HEK293 (cell line): Measurements from ENCODE around the gene ANKRD65.

Experiments used
- RBAK ChIP-seq: fragments of 450-650 bp; formaldehyde crosslinking; IDR thresholded peaks from 2 replicates; pipeline ENCODE4 v1.5.1; 2016; ENCODE audit warnings: missing biosample characterization, missing genetic modification characterization
- SP3 ChIP-seq: fragments of 450-650 bp; formaldehyde crosslinking; IDR thresholded peaks from 2 replicates; pipeline ENCODE4 v1.5.1; 2016; ENCODE audit warnings: missing biosample characterization, missing genetic modification characterization
- WT1 ChIP-seq: fragments of 450-650 bp; formaldehyde crosslinking; IDR thresholded peaks from 2 replicates; pipeline ENCODE4 v1.5.1; 2016; ENCODE audit warnings: missing biosample characterization, missing genetic modification characterization
- ZNF114 ChIP-seq: fragments of 450-650 bp; formaldehyde crosslinking; IDR thresholded peaks from 2 replicates; pipeline ENCODE4 v1.5.0; 2017; ENCODE audit warnings: missing biosample characterization, missing genetic modification characterization
- ZNF274 ChIP-seq, 2 experiments: fragments of 200-500 bp in 1 of 2; fragments of 450-650 bp in 1 of 2; sonication (Bioruptor generic) in 1 of 2; formaldehyde crosslinking in 1 of 2; IDR thresholded peaks; 2 replicates each; pipeline versions ENCODE4 v1.5.1 to v1.6.1; 2014 to 2016; ENCODE audit warnings: borderline replicate concordance in 1 of 2, inconsistent platforms in 1 of 2, low read length in 1 of 2, missing biosample characterization in 1 of 2, missing genetic modification characterization in 1 of 2
- ZNF37A ChIP-seq: fragments of 450-650 bp; IDR thresholded peaks from 2 replicates; pipeline ENCODE4 v1.5.1; 2018; ENCODE audit warnings: missing biosample characterization, missing genetic modification characterization
- ZNF610 ChIP-seq: fragments of 450-650 bp; formaldehyde crosslinking; IDR thresholded peaks from 2 replicates; pipeline ENCODE4 v1.5.1; 2016; ENCODE audit warnings: missing biosample characterization, missing genetic modification characterization, borderline replicate concordance
- ZNF776 ChIP-seq: fragments of 450-650 bp; formaldehyde crosslinking; IDR thresholded peaks from 2 replicates; pipeline ENCODE4 v1.5.0; 2017; ENCODE audit warnings: missing biosample characterization, missing genetic modification characterization, borderline replicate concordance
- ZNF830 ChIP-seq: fragments of 450-650 bp; IDR thresholded peaks from 2 replicates; pipeline ENCODE4 v1.5.0; 2018; ENCODE audit warnings: missing biosample characterization, missing genetic modification characterization, low read depth, mild to moderate bottlenecking, moderate library complexity
- TF ChIP-seq, protein P1 (sequence below): fragments of 450-650 bp; formaldehyde crosslinking; IDR thresholded peaks from 2 replicates; pipeline ENCODE4 v1.5.1; 2016; ENCODE audit warnings: missing biosample characterization, missing genetic modification characterization
- TF ChIP-seq, protein P2 (sequence below): fragments of 450-650 bp; formaldehyde crosslinking; IDR thresholded peaks from 2 replicates; pipeline ENCODE4 v1.5.1; 2016; ENCODE audit warnings: missing biosample characterization, missing genetic modification characterization
- TF ChIP-seq, protein P3 (sequence below): fragments of 450-650 bp; formaldehyde crosslinking; IDR thresholded peaks from 2 replicates; pipeline ENCODE4 v1.5.1; 2016; ENCODE audit warnings: missing biosample characterization, missing genetic modification characterization

DNA sequence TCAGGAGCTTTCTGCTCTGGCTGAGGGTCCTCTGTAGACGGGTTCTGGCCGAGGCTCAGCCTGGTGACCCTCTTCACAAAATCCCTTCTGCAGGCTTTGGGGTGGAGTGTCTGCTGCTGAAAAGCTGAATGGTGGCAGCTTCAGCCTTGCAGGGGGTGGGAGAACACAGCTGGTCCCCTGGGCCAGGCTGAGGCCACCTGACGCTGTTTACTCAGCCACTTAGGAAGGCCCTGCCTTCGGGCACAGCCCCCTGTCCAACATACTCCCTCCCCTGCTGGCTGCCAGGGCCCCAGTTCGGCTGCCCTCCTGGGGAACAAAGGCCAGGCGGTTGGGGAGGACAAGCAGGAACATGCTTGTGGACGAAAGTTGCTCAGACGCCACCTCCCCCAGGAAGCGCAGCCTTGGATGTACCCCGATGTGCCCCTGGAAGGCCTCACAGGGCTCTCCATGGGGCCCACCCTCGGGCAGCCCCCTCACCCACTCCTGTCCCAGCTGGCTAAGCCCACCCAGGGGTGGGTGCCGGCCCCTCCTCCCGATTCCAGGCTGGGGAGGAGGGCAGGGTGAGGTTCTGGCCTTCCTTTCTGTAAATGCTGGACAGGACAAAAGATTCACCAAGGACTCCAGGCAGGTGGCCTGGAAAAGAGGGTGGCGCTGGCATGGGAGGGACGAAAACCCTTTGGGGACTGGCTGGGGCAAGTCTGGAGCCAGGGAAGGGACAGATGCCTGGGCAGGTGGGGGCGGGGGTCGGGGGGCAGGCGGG is at the start of gene ANKRD65:
- TF ChIP-seq, protein P1, sequence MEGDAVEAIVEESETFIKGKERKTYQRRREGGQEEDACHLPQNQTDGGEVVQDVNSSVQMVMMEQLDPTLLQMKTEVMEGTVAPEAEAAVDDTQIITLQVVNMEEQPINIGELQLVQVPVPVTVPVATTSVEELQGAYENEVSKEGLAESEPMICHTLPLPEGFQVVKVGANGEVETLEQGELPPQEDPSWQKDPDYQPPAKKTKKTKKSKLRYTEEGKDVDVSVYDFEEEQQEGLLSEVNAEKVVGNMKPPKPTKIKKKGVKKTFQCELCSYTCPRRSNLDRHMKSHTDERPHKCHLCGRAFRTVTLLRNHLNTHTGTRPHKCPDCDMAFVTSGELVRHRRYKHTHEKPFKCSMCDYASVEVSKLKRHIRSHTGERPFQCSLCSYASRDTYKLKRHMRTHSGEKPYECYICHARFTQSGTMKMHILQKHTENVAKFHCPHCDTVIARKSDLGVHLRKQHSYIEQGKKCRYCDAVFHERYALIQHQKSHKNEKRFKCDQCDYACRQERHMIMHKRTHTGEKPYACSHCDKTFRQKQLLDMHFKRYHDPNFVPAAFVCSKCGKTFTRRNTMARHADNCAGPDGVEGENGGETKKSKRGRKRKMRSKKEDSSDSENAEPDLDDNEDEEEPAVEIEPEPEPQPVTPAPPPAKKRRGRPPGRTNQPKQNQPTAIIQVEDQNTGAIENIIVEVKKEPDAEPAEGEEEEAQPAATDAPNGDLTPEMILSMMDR (tag by site-specific recombination) = no peak
- TF ChIP-seq, protein P2, sequence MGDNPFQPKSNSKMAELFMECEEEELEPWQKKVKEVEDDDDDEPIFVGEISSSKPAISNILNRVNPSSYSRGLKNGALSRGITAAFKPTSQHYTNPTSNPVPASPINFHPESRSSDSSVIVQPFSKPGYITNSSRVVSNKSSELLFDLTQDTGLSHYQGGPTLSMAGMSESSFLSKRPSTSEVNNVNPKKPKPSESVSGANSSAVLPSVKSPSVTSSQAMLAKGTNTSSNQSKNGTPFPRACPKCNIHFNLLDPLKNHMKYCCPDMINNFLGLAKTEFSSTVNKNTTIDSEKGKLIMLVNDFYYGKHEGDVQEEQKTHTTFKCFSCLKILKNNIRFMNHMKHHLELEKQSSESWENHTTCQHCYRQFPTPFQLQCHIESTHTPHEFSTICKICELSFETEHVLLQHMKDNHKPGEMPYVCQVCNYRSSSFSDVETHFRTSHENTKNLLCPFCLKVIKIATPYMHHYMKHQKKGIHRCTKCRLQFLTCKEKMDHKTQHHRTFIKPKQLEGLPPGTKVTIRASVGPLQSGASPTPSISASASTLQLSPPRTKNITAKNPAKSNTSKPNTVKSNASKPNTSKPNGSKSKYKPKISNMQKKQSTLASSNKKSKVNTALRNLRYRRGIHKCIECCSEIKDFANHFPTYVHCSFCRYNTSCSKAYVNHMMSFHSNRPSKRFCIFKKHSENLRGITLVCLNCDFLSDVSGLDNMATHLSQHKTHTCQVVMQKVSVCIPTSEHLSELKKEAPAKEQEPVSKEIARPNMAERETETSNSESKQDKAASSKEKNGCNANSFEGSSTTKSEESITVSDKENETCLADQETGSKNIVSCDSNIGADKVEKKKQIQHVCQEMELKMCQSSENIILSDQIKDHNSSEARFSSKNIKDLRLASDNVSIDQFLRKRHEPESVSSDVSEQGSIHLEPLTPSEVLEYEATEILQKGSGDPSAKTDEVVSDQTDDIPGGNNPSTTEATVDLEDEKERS (tag by site-specific recombination) = no peak
- TF ChIP-seq ZNF274 (IDR thresholded peaks at IDR 0.05; ENCODE audit: low read length) = no peak
- no peak for TF ChIP-seq ZNF274 (tag by site-specific recombination; IDR thresholded peaks at IDR 0.05; ENCODE audit: borderline replicate concordance)
- TF ChIP-seq RBAK (tag by site-specific recombination) = no peak
- TF ChIP-seq ZNF37A (tag by site-specific recombination) = no peak
- no peak for TF ChIP-seq ZNF830 (tag by site-specific recombination)
- no peak for TF ChIP-seq WT1 (tag by site-specific recombination)
- no peak for TF ChIP-seq SP3 (tag by site-specific recombination)
- no peak for TF ChIP-seq ZNF776 (tag by site-specific recombination)
- TF ChIP-seq, protein P3, sequence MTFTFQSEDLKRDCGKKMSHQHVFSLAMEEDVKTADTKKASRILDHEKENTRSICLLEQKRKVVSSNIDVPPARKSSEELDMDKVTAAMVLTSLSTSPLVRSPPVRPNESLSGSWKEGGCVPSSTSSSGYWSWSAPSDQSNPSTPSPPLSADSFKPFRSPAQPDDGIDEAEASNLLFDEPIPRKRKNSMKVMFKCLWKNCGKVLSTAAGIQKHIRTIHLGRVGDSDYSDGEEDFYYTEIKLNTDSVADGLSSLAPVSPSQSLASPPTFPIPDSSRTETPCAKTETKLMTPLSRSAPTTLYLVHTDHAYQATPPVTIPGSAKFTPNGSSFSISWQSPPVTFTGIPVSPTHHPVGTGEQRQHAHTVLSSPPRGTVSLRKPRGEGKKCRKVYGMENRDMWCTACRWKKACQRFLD (tag by site-specific recombination) = no peak
- no peak for TF ChIP-seq ZNF610 (tag by site-specific recombination)
- TF ChIP-seq ZNF114 (tag by site-specific recombination) = no peak
